BE2C (cell line): ENCODE results near the gene SMCHD1.

ENCODE experiments used
- DNase-seq: peaks from one replicate; pipeline ENCODE4 v3.0.0-alpha.2; 2020
- H3K27me3 ChIP-seq: fragments of 250-450 bp; sonication (Bioruptor Pico); 2 replicates; pipeline ENCODE4 v1.5.1; 2020; ENCODE audit warnings: mild to moderate bottlenecking
- H3K36me3 ChIP-seq: fragments of 250-450 bp; sonication (Bioruptor Pico); 2 replicates; pipeline ENCODE4 v1.5.1; 2020; ENCODE audit warnings: mild to moderate bottlenecking
- H3K4me1 ChIP-seq: fragments of 250-450 bp; sonication (Bioruptor Pico); 2 replicates; pipeline ENCODE4 v1.5.1; 2020
- H3K4me3 ChIP-seq: 2 replicates; pipeline ENCODE4 v1.5.1; 2011; ENCODE audit warnings: low read depth, low read length
- H3K9me3 ChIP-seq: fragments of 250-450 bp; sonication (Bioruptor Pico); 2 replicates; pipeline ENCODE4 v1.5.1; 2020
- TF ChIP-seq, protein P1 (sequence below): IDR thresholded peaks from 2 replicates; pipeline ENCODE4 v1.5.1; 2012; ENCODE audit warnings: mild to moderate bottlenecking, low read depth, low read length

Gene SMCHD1

DNA sequence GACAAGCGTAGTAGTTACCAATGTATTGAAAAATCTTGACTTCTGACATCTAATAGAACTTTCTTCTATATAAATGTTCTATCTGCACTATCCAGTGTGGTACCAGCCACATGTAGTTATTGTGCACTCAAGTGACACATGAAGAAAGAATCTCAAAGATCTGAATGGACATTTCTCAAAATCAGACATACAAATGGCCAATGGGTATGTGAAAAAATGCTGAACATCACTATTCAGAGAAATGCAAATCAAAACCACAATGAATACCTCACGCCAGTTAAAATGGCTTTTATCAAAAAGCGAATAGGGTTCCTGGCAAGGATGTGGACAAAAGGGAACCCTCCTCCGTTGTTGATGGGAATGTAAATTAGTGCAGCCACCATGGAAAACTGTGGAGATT lies 37.5 kb upstream of the SMCHD1 start:
- Histone ChIP-seq H3K27me3 (no peaks in the 10 kb centered on the region), H3K4me3 (no peak overlapping the region), H3K9me3 (no peaks in the 10 kb centered on the region), H3K36me3 (no peaks in the 10 kb centered on the region), H3K4me1 (no peaks in the 10 kb centered on the region)
- DNase-seq, result no peak
- TF ChIP-seq, protein P1, sequence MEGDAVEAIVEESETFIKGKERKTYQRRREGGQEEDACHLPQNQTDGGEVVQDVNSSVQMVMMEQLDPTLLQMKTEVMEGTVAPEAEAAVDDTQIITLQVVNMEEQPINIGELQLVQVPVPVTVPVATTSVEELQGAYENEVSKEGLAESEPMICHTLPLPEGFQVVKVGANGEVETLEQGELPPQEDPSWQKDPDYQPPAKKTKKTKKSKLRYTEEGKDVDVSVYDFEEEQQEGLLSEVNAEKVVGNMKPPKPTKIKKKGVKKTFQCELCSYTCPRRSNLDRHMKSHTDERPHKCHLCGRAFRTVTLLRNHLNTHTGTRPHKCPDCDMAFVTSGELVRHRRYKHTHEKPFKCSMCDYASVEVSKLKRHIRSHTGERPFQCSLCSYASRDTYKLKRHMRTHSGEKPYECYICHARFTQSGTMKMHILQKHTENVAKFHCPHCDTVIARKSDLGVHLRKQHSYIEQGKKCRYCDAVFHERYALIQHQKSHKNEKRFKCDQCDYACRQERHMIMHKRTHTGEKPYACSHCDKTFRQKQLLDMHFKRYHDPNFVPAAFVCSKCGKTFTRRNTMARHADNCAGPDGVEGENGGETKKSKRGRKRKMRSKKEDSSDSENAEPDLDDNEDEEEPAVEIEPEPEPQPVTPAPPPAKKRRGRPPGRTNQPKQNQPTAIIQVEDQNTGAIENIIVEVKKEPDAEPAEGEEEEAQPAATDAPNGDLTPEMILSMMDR, result no peak

DNA sequence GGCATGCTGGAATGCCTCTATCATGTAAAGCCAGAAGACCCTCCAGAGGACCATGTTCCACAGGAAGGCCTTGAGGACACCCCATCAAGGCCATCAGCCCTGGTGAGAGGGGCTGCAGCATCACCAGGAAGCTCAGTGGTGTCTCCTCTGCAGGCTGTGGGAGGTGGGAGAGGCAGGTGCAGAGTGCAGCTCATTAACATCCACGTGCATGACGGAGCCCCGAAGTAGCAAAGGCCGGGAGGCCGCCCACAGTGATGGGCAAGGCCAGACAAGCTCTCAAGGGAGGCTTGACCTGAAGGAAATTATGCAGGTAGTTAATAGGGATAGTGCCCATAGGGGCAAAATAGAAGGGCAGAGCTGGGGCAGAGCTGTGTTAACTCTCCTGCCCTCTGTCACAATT lies 30.3 kb upstream of the SMCHD1 start:
- Histone ChIP-seq H3K4me3 (no peak overlapping the region), H3K4me1 (no peaks in the 10 kb centered on the region), H3K36me3 (no peaks in the 10 kb centered on the region), H3K9me3 (no peaks in the 10 kb centered on the region), H3K27me3 (no peaks in the 10 kb centered on the region)
- TF ChIP-seq, protein P1, result no peak
- no peak for DNase-seq

DNA sequence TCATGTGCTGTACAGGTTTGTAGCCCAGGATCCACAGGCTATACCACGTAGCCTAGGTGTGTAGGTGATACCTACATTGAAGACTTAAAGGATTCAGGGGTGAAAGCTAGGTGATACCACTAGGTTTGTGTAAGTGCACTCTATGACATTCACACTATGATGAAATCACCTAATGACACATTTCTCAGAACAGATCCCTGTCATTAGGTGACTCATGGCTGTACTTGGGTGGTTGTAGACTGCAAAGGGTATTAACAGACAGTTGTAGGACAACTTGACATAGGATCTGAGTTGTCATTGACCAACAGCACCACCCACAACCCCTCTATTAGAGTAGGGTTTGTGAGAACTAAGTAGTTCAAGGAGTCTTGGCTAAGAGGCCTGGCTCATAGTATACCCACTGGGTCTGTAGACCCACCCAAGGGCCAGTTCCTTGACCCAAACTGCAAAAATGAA lies 27.7 kb upstream of the SMCHD1 start:
- H3K9me3 ChIP-seq, result no peaks in the 10 kb centered on the region
- H3K36me3 ChIP-seq, result no peaks in the 10 kb centered on the region
- H3K27me3 ChIP-seq, result no peaks in the 10 kb centered on the region
- DNase-seq, result no peak
- TF ChIP-seq, protein P1, result no peak
- no peaks in the 10 kb centered on the region for H3K4me1 ChIP-seq
- no peak overlapping the region for H3K4me3 ChIP-seq

DNA sequence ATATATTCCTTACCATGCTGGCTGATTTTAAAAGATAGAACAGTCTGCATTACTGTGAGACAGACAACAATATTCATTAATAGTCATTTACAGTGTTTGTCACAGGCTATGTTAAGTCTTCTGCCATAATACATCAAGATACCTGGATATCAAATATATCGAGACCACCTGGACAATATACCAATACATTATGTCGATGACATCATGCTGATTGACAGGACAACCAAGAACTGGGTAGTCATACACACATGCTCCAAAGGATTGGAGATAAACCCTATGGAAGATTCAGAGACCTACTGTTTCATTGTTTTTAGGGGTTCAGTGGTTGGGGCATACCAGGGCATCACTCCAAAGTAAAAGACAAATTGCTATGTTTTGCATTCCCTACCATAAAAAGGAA lies 26.5 kb upstream of the SMCHD1 start:
- no peak for DNase-seq
- H3K4me1 ChIP-seq, result no peaks in the 10 kb centered on the region
- H3K4me3 ChIP-seq, result no peak overlapping the region
- no peaks in the 10 kb centered on the region for H3K27me3 ChIP-seq
- no peaks in the 10 kb centered on the region for H3K9me3 ChIP-seq
- H3K36me3 ChIP-seq, result no peaks in the 10 kb centered on the region
- TF ChIP-seq, protein P1, result no peak

DNA sequence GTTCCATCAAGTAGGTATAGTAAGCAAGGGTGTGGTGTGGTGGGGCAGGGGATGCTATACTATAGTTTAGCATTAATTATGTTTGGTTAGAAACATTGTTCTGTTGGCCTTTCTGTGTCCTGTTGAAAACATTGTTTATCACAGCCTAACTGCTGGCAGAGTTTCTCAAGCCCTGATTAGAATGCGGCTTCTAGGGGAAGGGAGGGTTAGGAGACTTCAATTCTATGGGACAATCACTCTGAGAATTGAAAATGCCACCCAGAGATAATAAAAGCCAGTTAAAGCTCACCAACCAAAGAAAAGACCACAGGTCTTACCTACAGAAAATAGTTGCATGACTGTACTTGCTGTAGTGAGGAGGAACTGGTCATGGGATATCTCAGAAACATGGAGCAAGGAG lies 19.9 kb upstream of the SMCHD1 start:
- no peak for DNase-seq
- no peaks in the 10 kb centered on the region for H3K27me3 ChIP-seq
- TF ChIP-seq, protein P1, result no peak
- no peak overlapping the region for H3K4me3 ChIP-seq
- no peaks in the 10 kb centered on the region for H3K9me3 ChIP-seq
- H3K36me3 ChIP-seq, result no peaks in the 10 kb centered on the region
- no peaks in the 10 kb centered on the region for H3K4me1 ChIP-seq

DNA sequence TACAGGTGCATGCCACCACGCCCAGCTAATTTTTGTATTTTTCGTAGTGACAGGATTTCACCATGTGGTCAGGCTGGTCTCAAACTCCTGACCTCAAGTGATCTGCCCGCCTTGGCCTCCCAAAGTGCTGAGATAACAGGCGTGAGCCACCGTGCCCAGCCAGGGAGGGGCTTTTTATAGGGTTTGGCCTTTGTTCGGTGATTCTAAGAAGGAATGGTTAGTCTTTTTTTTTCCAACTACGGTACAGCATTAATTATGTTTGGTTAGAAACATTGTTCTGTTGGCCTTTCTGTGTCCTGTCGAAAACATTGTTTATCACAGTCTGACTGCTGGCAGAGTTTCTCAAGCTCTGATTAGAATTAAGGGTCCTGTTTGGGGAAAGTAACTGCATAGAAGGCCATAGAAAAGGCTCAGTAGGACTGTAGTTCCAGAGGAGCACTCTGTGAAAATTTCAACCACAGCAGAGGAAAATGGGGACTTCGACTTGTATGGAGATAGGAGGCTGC lies 19.3 kb upstream of the SMCHD1 start:
- DNase-seq, result no peak
- no peaks in the 10 kb centered on the region for H3K36me3 ChIP-seq
- no peaks in the 10 kb centered on the region for H3K27me3 ChIP-seq
- no peaks in the 10 kb centered on the region for H3K4me1 ChIP-seq
- TF ChIP-seq, protein P1, result no peak
- H3K4me3 ChIP-seq, result no peak overlapping the region
- no peaks in the 10 kb centered on the region for H3K9me3 ChIP-seq
